T-cell (primary cell): Measurements from ENCODE around the gene C2orf42. TPM values are rescaled to one million over a fixed set of nuclear protein-coding genes. Genes with fewer than 3 reads are reported as not detected.

Source experiments
- ATAC-seq, 4 experiments: fragments of 200-7000 bp in 3 of 4; fragments of 150-1000 bp in 1 of 4; cut with Tn5 transposase; replicated peaks in 1 of 4; 1 replicate in 3 of 4; 2 replicates in 1 of 4; pipeline ENCODE4 v1.10.0; 2021; ENCODE audit warnings: moderate library complexity in 3 of 4, mild to moderate bottlenecking in 2 of 4, moderate number of reproducible peaks in 1 of 4
- CTCF ChIA-PET, 2 donors: fragments of 300-600 bp; sonication (Branson Sonifier 250); formaldehyde crosslinking; loops; one replicate each; lab custom pipeline; 2022; ENCODE audit warnings: antibody characterized with exemption in 2 of 2; lab: Charles Lee
- POLR2A ChIA-PET, 2 donors: fragments of 300-600 bp; sonication (Branson Sonifier 250); formaldehyde crosslinking; loops; one replicate each; lab custom pipeline; 2022; ENCODE audit warnings: antibody characterized with exemption in 2 of 2; lab: Charles Lee
- DNase-seq, 35 experiments: peaks; one replicate each; pipeline versions ENCODE4 v3.0.0 to v3.0.0-alpha.2; 2013 to 2023
- H3K27ac ChIP-seq: one replicate; pipeline ENCODE4 v1.5.1; 2013; ENCODE audit warnings: low read length
- H3K27me3 ChIP-seq, 2 experiments: replicated peaks in 1 of 2; 1 replicate in 1 of 2; 2 replicates in 1 of 2; pipeline versions ENCODE4 v1.6.1 to v1.7.0; 2013; ENCODE audit warnings: low read length in 1 of 2, mixed read lengths in 1 of 2; ENCODE audit not compliant: control insufficient read depth in 2 of 2, insufficient read depth in 2 of 2; ENCODE audit errors: extremely low read depth in 1 of 2
- H3K36me3 ChIP-seq, 2 donors: 1 replicate in 1 of 2; 2 replicates in 1 of 2; pipeline versions ENCODE4 v1.6.1 to v1.7.0; 2013; ENCODE audit warnings: low read length in 1 of 2; ENCODE audit not compliant: control insufficient read depth in 2 of 2, insufficient read depth in 1 of 2; ENCODE audit errors: extremely low read depth in 1 of 2
- H3K4me1 ChIP-seq, 2 experiments: 1 replicate in 1 of 2; 2 replicates in 1 of 2; pipeline versions ENCODE4 v1.6.1 to v1.7.0; 2013; ENCODE audit warnings: low read length in 2 of 2, mixed read lengths in 1 of 2; ENCODE audit not compliant: insufficient read depth in 2 of 2, control insufficient read depth in 1 of 2; ENCODE audit errors: extremely low read depth in 1 of 2
- H3K4me3 ChIP-seq, 2 donors: 1 replicate in 1 of 2; 2 replicates in 1 of 2; pipeline versions ENCODE4 v1.5.1 to v1.7.0; 2013; ENCODE audit warnings: mild to moderate bottlenecking in 2 of 2, low read length in 1 of 2, moderate library complexity in 1 of 2; ENCODE audit not compliant: control insufficient read depth in 1 of 2; ENCODE audit errors: extremely low read depth in 1 of 2
- H3K9me3 ChIP-seq: 2 replicates; pipeline ENCODE4 v1.7.0; 2013
- H3K27ac Mint-ChIP-seq, 2 donors: one replicate each; pipeline ENCODE4 v1.8.0; 2020 to 2021; ENCODE audit warnings: mild to moderate bottlenecking in 2 of 2, mixed read lengths in 2 of 2
- H3K27me3 Mint-ChIP-seq, 2 donors: one replicate each; pipeline ENCODE4 v1.8.0; 2021 to 2022; ENCODE audit warnings: mixed read lengths in 2 of 2
- H3K36me3 Mint-ChIP-seq: one replicate; pipeline ENCODE4 v1.8.0; 2021; ENCODE audit warnings: mixed read lengths
- H3K4me1 Mint-ChIP-seq, 3 donors: one replicate each; pipeline ENCODE4 v1.8.0; 2020 to 2022; ENCODE audit warnings: mixed read lengths in 3 of 3, mild to moderate bottlenecking in 1 of 3
- H3K4me3 Mint-ChIP-seq, 3 donors: one replicate each; pipeline ENCODE4 v1.8.0; 2020 to 2022; ENCODE audit warnings: mild to moderate bottlenecking in 3 of 3, mixed read lengths in 3 of 3, moderate library complexity in 3 of 3
- H3K9me3 Mint-ChIP-seq, 3 donors: one replicate each; pipeline ENCODE4 v1.8.0; 2020 to 2022; ENCODE audit warnings: mixed read lengths in 3 of 3
- WGBS: methylation state at CpG from one replicate; pipeline ENCODE4 v1.1.5; 2013; ENCODE audit warnings: missing lambda C conversion rate; ENCODE audit not compliant: insufficient coverage; 5-methylcytosine and 5-hydroxymethylcytosine counted together
- total RNA-seq, 35 experiments: library from RNA in 6 of 35; stranded (reverse) in 6 of 35; fragments of 120-200 nt in 1 of 35; gene quantifications; one replicate each; pipeline versions ENCODE4 v1.2.1 to v1.2.4 and lab custom pipeline; 2013 to 2026

C2orf42 gene
- total RNA-seq, 5 donors from 2014 or later (not counting 1 experiment from before 2014, with no cell fraction given) = 23.3 to 45.9 (median 39.1) TPM

DNA sequence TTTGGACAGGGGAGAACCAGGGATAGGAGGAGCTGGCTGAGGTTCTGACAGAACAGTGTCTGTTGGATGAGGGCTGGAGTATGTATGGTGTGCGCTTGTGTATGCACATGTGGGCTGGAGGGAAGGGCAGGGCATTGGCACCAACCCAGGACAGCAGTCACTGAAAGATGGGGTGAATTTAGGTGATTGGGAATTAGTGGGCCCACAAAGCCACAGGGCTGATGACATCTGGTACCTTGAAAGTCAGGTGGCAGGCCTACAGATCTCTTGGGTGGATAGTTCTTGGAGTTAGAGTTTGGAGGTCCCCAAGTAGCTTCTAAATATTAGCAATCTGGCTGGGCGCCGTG is 45.7 kb downstream of the C2orf42 start:
- WGBS = 100% methylated on average over 1 of the region's 3 CpGs
- H3K27ac Mint-ChIP-seq = peak overlapping the region; percentile 83 to 97
- ChIA-PET POLR2A (interaction anchor here in 1 of 2 donors (0.6 kb wide), 1 partner anchor 232 kb away, joined by 3 read pairs; no protein-coding TSS in a partner anchor), CTCF (interaction anchor here in 1 of 2 donors (0.5 to 1.5 kb wide), 6 partner anchors 12 to 242 kb away, joined by 3 to 10 read pairs (median 6); partner anchors contain the start of gene MXD1)
- H3K4me3 ChIP-seq = no peak overlapping the region
- no peaks in the 10 kb centered on the region for H3K27me3 ChIP-seq
- H3K4me1 ChIP-seq = peaks cover 18 to 28% of the 10 kb centered on the region in 2 experiments
- ATAC-seq = no peak
- no peak overlapping the region for H3K4me3 Mint-ChIP-seq
- no peaks in the 10 kb centered on the region for H3K27me3 Mint-ChIP-seq
- peaks cover 16% of the 10 kb centered on the region for H3K36me3 Mint-ChIP-seq
- peaks cover 36 to 53% (median 36%) of the 10 kb centered on the region in 3 donors for H3K4me1 Mint-ChIP-seq
- H3K9me3 Mint-ChIP-seq = no peaks in the 10 kb centered on the region
- H3K27ac ChIP-seq = no peak overlapping the region
- no peaks in the 10 kb centered on the region for H3K9me3 ChIP-seq
- peaks cover 3 to 6% of the 10 kb centered on the region in 2 donors for H3K36me3 ChIP-seq
- DNase-seq = no peak

DNA sequence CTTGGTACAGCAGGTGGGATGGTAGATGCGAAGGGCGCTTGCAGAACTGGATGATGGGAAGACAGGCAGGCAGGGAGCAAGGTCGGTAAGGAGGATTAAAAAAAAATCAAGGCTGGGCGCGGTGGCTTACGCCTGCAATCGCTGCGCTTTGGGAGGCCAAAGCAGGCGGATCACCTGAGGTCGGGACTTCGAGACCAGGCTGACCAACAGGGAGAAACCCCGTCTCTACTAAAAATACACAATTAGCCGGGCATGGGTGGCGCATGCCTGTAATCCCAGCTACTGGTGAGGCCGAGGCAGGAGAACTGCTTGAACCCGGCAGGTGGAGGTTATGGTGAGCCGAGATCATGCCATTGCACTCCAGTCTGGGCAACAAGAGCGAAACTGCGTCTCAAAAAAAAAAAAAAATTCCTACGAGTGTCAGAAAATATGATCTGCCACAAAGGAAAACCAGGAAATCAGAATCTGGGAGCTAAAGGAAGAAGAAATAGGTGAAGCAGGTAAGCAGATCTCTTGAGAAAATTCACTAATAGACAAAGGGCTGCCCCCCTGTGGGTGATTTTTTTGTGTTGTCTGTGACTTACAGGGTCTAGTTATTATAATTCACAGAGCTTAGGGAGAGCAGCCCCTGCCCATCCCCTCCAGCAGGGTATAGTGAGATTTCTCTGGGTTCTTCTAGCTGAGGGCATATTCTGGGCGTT is 46.2 kb downstream of the C2orf42 start:
- CTCF ChIA-PET = interaction anchor here in 1 of 2 donors (0.5 to 1.5 kb wide), 5 partner anchors 11 to 232 kb away, joined by 3 to 10 read pairs (median 6); partner anchors contain the start of gene MXD1
- Histone ChIP-seq H3K27ac (peak overlapping the region; percentile 95), H3K4me1 (peaks cover 20 to 34% of the 10 kb centered on the region in 2 experiments), H3K36me3 (peaks cover under 1% of the 10 kb centered on the region in 2 donors), H3K9me3 (no peaks in the 10 kb centered on the region), H3K27me3 (no peaks in the 10 kb centered on the region), H3K4me3 (no peak overlapping the region)
- H3K27ac Mint-ChIP-seq = peak overlapping the region; percentile 83 to 97
- no peaks in the 10 kb centered on the region for H3K27me3 Mint-ChIP-seq
- POLR2A ChIA-PET = interaction anchor here (0.6 to 3.2 kb wide), 4 partner anchors 59 to 328 kb away, joined by 3 to 26 read pairs (median 8); partner anchors contain the start of gene MXD1 (in 1 of the 2)
- no peaks in the 10 kb centered on the region for H3K9me3 Mint-ChIP-seq
- H3K4me1 Mint-ChIP-seq = peaks cover 42 to 58% (median 42%) of the 10 kb centered on the region in 3 donors
- peaks cover 11% of the 10 kb centered on the region for H3K36me3 Mint-ChIP-seq
- H3K4me3 Mint-ChIP-seq = peak overlapping the region in 1 of 3 donors; percentile 21
- WGBS = 97% methylated on average over 15 of the region's 21 CpGs
- peak in 2 of 35 experiments; percentile 12 to 21 for DNase-seq
- no peak for ATAC-seq

DNA sequence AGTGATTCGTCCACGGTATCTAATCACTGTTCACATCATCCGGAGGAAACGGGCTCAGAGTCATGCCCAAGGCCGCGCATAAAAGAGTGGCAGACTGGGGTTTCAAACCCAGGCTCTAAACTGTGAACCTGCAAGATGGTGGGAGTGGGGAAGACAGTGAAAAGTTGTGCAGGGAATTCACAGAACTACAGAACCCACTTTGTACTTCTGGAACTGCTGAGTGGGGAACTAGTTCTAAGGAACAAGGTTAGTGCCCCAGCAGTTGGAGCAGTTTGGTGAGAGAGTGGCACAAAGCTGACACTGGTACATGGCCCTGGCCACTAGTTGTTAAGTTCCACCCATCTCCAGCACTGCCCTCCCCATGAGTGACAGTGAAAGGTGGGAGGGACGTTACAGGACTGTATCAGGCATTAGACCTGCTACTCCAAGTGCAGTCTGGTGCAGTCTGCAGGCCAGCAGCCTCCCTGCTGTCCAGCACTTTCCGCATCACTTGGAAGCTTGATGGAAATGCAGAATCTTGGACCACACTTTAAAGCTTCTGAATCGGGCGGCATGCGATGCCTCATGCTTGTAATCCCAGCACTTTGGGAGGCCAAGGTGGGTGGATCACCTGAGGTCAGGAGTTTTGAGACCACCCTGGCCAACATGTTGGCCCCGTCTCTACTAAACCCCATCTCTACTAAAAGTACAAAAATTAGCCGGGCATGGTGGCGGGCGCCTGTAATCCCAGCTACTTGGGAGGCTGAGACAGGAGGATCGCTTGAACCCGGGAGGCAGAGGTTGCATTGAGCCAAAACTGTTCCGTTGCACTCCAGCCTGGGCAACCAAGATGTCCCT is 47.3 kb downstream of the C2orf42 start:
- ATAC-seq = peak; percentile 13 to 22 (median 16)
- Mint-ChIP-seq H3K27me3 (no peaks in the 10 kb centered on the region), H3K9me3 (no peaks in the 10 kb centered on the region), H3K4me3 (peak overlapping the region; percentile 82 to 88 (median 87)), H3K4me1 (peaks cover 48 to 67% (median 52%) of the 10 kb centered on the region in 3 donors), H3K36me3 (peaks cover under 1% of the 10 kb centered on the region), H3K27ac (peak overlapping the region; percentile 97)
- H3K9me3 ChIP-seq = no peaks in the 10 kb centered on the region
- H3K4me1 ChIP-seq = peaks cover 24 to 44% of the 10 kb centered on the region in 2 experiments
- CTCF ChIA-PET = interaction anchor here (0.6 to 3.0 kb wide), 19 partner anchors 10 to 419 kb away, joined by 3 to 35 read pairs (median 4); partner anchors contain the start of genes C2orf42 (in 1 of the 2), MXD1 (in 1 of the 2), PCYOX1 (in 1 of the 2) and SNRNP27 (in 1 of the 2)
- 18% methylated on average over 7 of the region's 18 CpGs for WGBS
- peak overlapping the region; percentile 95 for H3K27ac ChIP-seq
- DNase-seq = peak in 27 of 35 experiments; percentile 12 to 72 (median 43)
- POLR2A ChIA-PET = interaction anchor here (0.6 to 3.2 kb wide), 6 partner anchors 19 to 229 kb away, joined by 3 to 26 read pairs (median 7); partner anchors contain the start of gene MXD1 (in 2 of the 2)
- H3K27me3 ChIP-seq = no peaks in the 10 kb centered on the region
- peak overlapping the region; percentile 3 to 54 for H3K4me3 ChIP-seq
- H3K36me3 ChIP-seq = no peaks in the 10 kb centered on the region

DNA sequence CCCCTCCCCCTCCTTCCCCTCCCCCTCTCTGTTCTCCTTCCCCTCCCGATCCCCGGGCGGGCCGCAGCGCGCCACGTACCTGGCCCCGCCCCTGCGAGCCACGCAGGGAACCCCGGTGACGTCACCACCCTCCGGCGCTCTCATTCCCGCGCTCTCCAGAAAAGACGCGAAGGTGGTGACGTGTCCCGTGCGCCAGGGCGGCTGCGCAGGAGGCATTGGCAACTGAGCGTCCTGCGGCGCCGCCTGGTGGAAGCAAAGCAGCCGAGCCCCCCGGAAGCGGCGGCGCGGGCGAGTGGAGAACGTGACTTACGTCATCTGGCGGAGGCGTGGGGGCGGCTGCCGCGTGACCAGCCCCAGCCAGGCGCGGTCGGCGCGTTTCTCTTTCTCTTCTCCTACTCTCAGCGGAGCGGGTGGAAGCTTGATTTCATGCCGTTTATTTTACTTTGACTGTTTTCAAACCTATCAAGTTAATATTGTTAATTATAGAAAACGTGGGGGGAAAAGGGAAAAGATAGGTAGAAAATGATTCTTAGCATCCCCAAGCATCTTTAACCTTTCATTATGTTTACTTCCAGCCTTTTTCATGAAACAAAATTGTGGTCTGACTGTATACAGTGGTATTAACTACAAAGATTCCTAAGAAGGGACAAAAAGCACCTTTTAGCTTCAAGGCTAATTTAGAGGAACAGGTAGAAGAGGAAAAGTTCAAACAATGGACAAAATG is 48.1 kb downstream of the C2orf42 start:
- Mint-ChIP-seq H3K36me3 (no peaks in the 10 kb centered on the region), H3K4me3 (peak overlapping the region; percentile 82 to 88 (median 87)), H3K9me3 (no peaks in the 10 kb centered on the region), H3K4me1 (peaks cover 55 to 73% (median 59%) of the 10 kb centered on the region in 3 donors), H3K27ac (peak overlapping the region; percentile 97), H3K27me3 (no peaks in the 10 kb centered on the region)
- H3K9me3 ChIP-seq = no peaks in the 10 kb centered on the region
- H3K4me3 ChIP-seq = peak overlapping the region; percentile 3 to 54
- peak overlapping the region; percentile 97 for H3K27ac ChIP-seq
- DNase-seq (peak; percentile 98 to 100 (median 99)), ATAC-seq (peak; percentile 79 to 83 (median 82))
- no peaks in the 10 kb centered on the region for H3K36me3 ChIP-seq
- ChIA-PET CTCF (interaction anchor here in 1 of 2 donors (0.6 to 3.0 kb wide), 19 partner anchors 10 to 1891 kb away, joined by 3 to 35 read pairs (median 4); partner anchors contain the start of genes C2orf42, MXD1, PCYOX1 and SNRNP27), POLR2A (interaction anchor here (0.6 to 3.2 kb wide), 7 partner anchors 18 to 228 kb away, joined by 3 to 26 read pairs (median 7); partner anchors contain the start of genes MXD1 (in 2 of the 2) and PCYOX1 (in 1 of the 2))
- H3K27me3 ChIP-seq = no peaks in the 10 kb centered on the region
- H3K4me1 ChIP-seq = peaks cover 31 to 52% of the 10 kb centered on the region in 2 experiments
- 0% methylated on average over 34 of the region's 50 CpGs for WGBS

DNA sequence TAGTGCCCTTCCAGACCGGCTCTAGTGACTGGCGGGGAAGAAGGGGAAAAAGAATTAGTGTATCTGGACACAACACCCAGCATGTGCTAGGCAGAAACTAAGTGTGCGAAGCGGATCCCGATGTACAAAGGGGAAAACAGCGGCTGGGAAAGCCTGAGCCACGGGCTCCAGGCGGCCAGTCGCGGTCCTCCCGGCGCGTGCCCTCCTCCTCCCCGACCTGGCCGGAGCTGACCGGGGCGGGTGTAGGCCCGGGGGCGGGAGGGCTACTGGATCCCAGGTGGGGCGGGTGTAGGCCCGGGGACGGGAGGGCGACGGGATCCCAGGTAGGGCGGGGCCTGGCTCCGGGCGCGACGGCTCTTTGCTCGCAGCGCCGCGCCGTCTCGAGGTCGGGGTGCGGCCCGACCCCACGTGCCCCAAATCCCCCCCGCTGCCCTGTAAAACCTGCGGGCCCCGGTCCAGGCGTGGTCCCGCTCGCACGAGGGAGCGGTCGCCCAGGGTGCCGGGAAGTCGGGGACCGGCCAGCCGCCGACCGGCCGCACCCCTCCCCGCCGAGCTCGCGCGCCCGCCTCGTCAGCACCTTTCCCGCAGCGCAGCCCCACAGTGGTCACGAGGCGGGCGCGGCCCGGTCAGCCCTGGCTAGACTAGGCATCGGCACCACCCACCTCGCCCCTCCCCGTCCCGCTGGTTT is 48.8 kb downstream of the C2orf42 start:
- peak overlapping the region; percentile 82 to 94 (median 88) for H3K4me3 Mint-ChIP-seq
- DNase-seq = peak in 9 of 35 experiments; percentile 36 to 62 (median 42)

More for the DNA sequence above, 48.8 kb downstream of the C2orf42 start:
- peak overlapping the region; percentile 29 to 50 for H3K4me3 ChIP-seq
- WGBS = under 1% methylated on average over 72 of the region's 73 CpGs
- peak overlapping the region; percentile 100 for H3K27ac Mint-ChIP-seq
- H3K9me3 ChIP-seq = no peaks in the 10 kb centered on the region
- H3K36me3 ChIP-seq = no peaks in the 10 kb centered on the region
- peaks cover 60 to 79% (median 66%) of the 10 kb centered on the region in 3 donors for H3K4me1 Mint-ChIP-seq
- ChIA-PET POLR2A (interaction anchor here (0.7 to 3.2 kb wide), 5 partner anchors 17 to 228 kb away, joined by 3 to 26 read pairs (median 7); partner anchors contain the start of genes MXD1 (in 2 of the 2) and PCYOX1 (in 1 of the 2)), CTCF (interaction anchor here (0.6 to 3.0 kb wide), 14 partner anchors 34 to 1891 kb away, joined by 3 to 35 read pairs (median 5); partner anchors contain the start of genes C2orf42 (in 1 of the 2), MXD1 (in 1 of the 2), SNRNP27 (in 1 of the 2) and SNRPG (in 1 of the 2))
- H3K27ac ChIP-seq = peak overlapping the region; percentile 97
- peak; percentile 44 to 54 (median 50) for ATAC-seq
- H3K27me3 ChIP-seq = no peaks in the 10 kb centered on the region
- no peaks in the 10 kb centered on the region for H3K36me3 Mint-ChIP-seq
- H3K9me3 Mint-ChIP-seq = peaks cover 0 to 3% (median 0%) of the 10 kb centered on the region in 3 donors
- H3K27me3 Mint-ChIP-seq = no peaks in the 10 kb centered on the region
- peaks cover 37 to 59% of the 10 kb centered on the region in 2 experiments for H3K4me1 ChIP-seq
